HL-60/S4 treated with retinoic acid at 250 ng/mL for 4 days and 3 days (cell line): ENCODE measurements around the gene PTH2R.
"Not testable (repeated sequence)": the region's sequence is repeated elsewhere in the genome, so short reads cannot be mapped to it uniquely, and the experiment has no call there.

ENCODE experiments used
- in situ Hi-C: fragments of 300-500 bp; cut with MboI; formaldehyde crosslinking; loops from 2 replicates; pipeline ENCODE4 v1.7.0; 2022; ENCODE audit warnings: low sequenced_read_pairs

The PTH2R gene

GRCh38 chr2:208406474-208407451 is at the start of gene PTH2R:
TSS of gene PTH2R (plus strand) at chr2:208406792. CDS start at chr2:208407044, 252 bp downstream.
- in situ Hi-C loops: no loop called here

GRCh38 chr2:208356846-208357574 is 49.6 kb upstream of the PTH2R start:
- in situ Hi-C loops: no loop called here

GRCh38 chr2:208358758-208359631 is 47.6 kb upstream of the PTH2R start:
- in situ Hi-C loops: no loop called here

- in situ Hi-C loops: no loop called here
Measured at GRCh38 chr2:208359632-208359986, 47.0 kb upstream of the PTH2R start.

- in situ Hi-C loops: no loop called here
Measured at GRCh38 chr2:208360259-208361076, 46.1 kb upstream of the PTH2R start.

GRCh38 chr2:208361077-208361441 is 45.5 kb upstream of the PTH2R start:
- in situ Hi-C loops: no loop called here

GRCh38 chr2:208363485-208363884 is 43.1 kb upstream of the PTH2R start:
- in situ Hi-C loops: no loop called here

GRCh38 chr2:208366215-208367127 is 40.1 kb upstream of the PTH2R start:
- in situ Hi-C loops: no loop called here

- in situ Hi-C loops: no loop called here
Measured at GRCh38 chr2:208369091-208369490, 37.5 kb upstream of the PTH2R start.

- in situ Hi-C loops: no loop called here
Measured at GRCh38 chr2:208370881-208371633, 35.5 kb upstream of the PTH2R start.

- in situ Hi-C loops: no loop called here
Measured at GRCh38 chr2:208371634-208371935, 35.0 kb upstream of the PTH2R start.

GRCh38 chr2:208373460-208374089 is 33.0 kb upstream of the PTH2R start:
- in situ Hi-C loops: no loop called here

- in situ Hi-C loops: no loop called here
Measured at GRCh38 chr2:208375491-208376068, 31.0 kb upstream of the PTH2R start.

GRCh38 chr2:208377344-208377860 is 29.2 kb upstream of the PTH2R start:
- in situ Hi-C loops: not testable (repeated sequence)

GRCh38 chr2:208379192-208379591 is 27.4 kb upstream of the PTH2R start:
- in situ Hi-C loops: no loop called here

GRCh38 chr2:208384637-208385036 is 22.0 kb upstream of the PTH2R start:
- in situ Hi-C loops: no loop called here

- in situ Hi-C loops: no loop called here
Measured at GRCh38 chr2:208386541-208386940, 20.1 kb upstream of the PTH2R start.

GRCh38 chr2:208389940-208390339 is 16.7 kb upstream of the PTH2R start:
- in situ Hi-C loops: no loop called here
